ENCODE results near the gene ARPC5. TPM values are rescaled to one million over a fixed set of nuclear protein-coding genes. Genes with fewer than 3 reads are reported as not detected.

The ARPC5 gene
- total RNA-seq, 4 donors from 2014 or later = 71.8 to 102 (median 78.7) TPM

GRCh38 chr1:183600136-183600535 lies 35.4 kb downstream of the ARPC5 start:
- 75 to 76% methylated on average over 3 of the region's 3 CpGs for WGBS, 2 donors
- Histone ChIP-seq H3K4me1 (peaks cover 0 to 25% (median 6%) of the 10 kb centered on the region in 4 donors), H3K4me3 (no peak overlapping the region), H3K36me3 (no peaks in the 10 kb centered on the region), H3K27ac (no peak overlapping the region), H3K9me3 (no peaks in the 10 kb centered on the region), H3K27me3 (no peaks in the 10 kb centered on the region)
- peak in 1 of 2 donors; percentile 66 for DNase-seq (ENCODE audit: low spot score in 2 of 2)
- peak in 1 of 2 donors; percentile 77 for TF ChIP-seq EP300 (IDR thresholded peaks at IDR 0.05)
- TF ChIP-seq POLR2A (IDR thresholded peaks at IDR 0.05) = no peak

GRCh38 chr1:183598386-183598785 lies 37.2 kb downstream of the ARPC5 start:
- Histone ChIP-seq H3K4me3 (no peak overlapping the region), H3K9me3 (no peaks in the 10 kb centered on the region), H3K36me3 (no peaks in the 10 kb centered on the region), H3K4me1 (peaks cover 0 to 16% (median 3%) of the 10 kb centered on the region in 4 donors), H3K27ac (peak overlapping the region in 3 of 4 donors; percentile 1 to 40 (median 30)), H3K27me3 (no peaks in the 10 kb centered on the region)
- no peak for DNase-seq (ENCODE audit: low spot score in 2 of 2)
- WGBS, 2 donors = 18 to 36% methylated on average over 2 of the region's 2 CpGs
- no peak for TF ChIP-seq CTCF (IDR thresholded peaks at IDR 0.05)
- TF ChIP-seq EP300 (IDR thresholded peaks at IDR 0.05) = no peak
- no peak for TF ChIP-seq POLR2A (IDR thresholded peaks at IDR 0.05)

- H3K27me3 ChIP-seq = no peaks in the 10 kb centered on the region
- H3K4me1 ChIP-seq = peaks cover 0 to 14% (median 3%) of the 10 kb centered on the region in 4 donors
- no peak for DNase-seq (ENCODE audit: low spot score in 2 of 2)
- TF ChIP-seq EP300 (IDR thresholded peaks at IDR 0.05) (no peak), POLR2A (IDR thresholded peaks at IDR 0.05) (no peak), CTCF (IDR thresholded peaks at IDR 0.05) (no peak)
- H3K27ac ChIP-seq = peak overlapping the region in 2 of 4 donors; percentile 1 to 40
- H3K4me3 ChIP-seq = no peak overlapping the region
- WGBS, 2 donors = 56 to 62% methylated on average over 5 of the region's 5 CpGs
- H3K36me3 ChIP-seq = no peaks in the 10 kb centered on the region
- H3K9me3 ChIP-seq = no peaks in the 10 kb centered on the region
Measured at GRCh38 chr1:183597656-183598347, 37.8 kb downstream of the ARPC5 start.

GRCh38 chr1:183596500-183596899 lies 39.1 kb downstream of the ARPC5 start:
- TF ChIP-seq EP300 (IDR thresholded peaks at IDR 0.05) = no peak
- no peak for TF ChIP-seq POLR2A (IDR thresholded peaks at IDR 0.05)
- no peak for TF ChIP-seq CTCF (IDR thresholded peaks at IDR 0.05)
- Histone ChIP-seq H3K27ac (no peak overlapping the region), H3K27me3 (no peaks in the 10 kb centered on the region), H3K36me3 (no peaks in the 10 kb centered on the region), H3K4me1 (peaks cover 0 to 14% (median 3%) of the 10 kb centered on the region in 4 donors), H3K9me3 (no peaks in the 10 kb centered on the region), H3K4me3 (no peak overlapping the region)
- WGBS, 2 donors = 87 to 95% methylated on average over 5 of the region's 5 CpGs
- DNase-seq (ENCODE audit: low spot score in 2 of 2) = no peak

GRCh38 chr1:183595537-183595936 lies 40.0 kb downstream of the ARPC5 start:
- no peak for TF ChIP-seq POLR2A (IDR thresholded peaks at IDR 0.05)
- TF ChIP-seq CTCF (IDR thresholded peaks at IDR 0.05) = no peak
- TF ChIP-seq EP300 (IDR thresholded peaks at IDR 0.05) = no peak
- 96 to 100% methylated on average over 2 of the region's 2 CpGs for WGBS, 2 donors
- H3K4me1 ChIP-seq = peaks cover 0 to 14% (median 5%) of the 10 kb centered on the region in 4 donors
- H3K27me3 ChIP-seq = no peaks in the 10 kb centered on the region
- no peaks in the 10 kb centered on the region for H3K36me3 ChIP-seq
- H3K9me3 ChIP-seq = no peaks in the 10 kb centered on the region
- H3K4me3 ChIP-seq = no peak overlapping the region
- DNase-seq (ENCODE audit: low spot score in 2 of 2) = no peak
- no peak overlapping the region for H3K27ac ChIP-seq

All from tibial nerve (tissue), 4 donors.